HCT116 (cell line): ENCODE results near the gene GLOD5. TPM values are rescaled to one million over a fixed set of nuclear protein-coding genes. Genes with fewer than 3 reads are reported as not detected.

Source experiments
- ATAC-seq: fragments of 200-7000 bp; cut with Tn5 transposase; 2 replicates; pipeline ENCODE4 v1.9.1; 2020; ENCODE audit warnings: mild to moderate bottlenecking, moderate library complexity
- BruUV-seq: library from RNA; stranded (reverse); fragments of 400-500 nt; replicated peaks from 2 replicates; lab custom pipeline; 2021; lab: Mats Ljungman, UMichigan
- CTCF ChIA-PET: fragments of 300-600 bp; sonication (Branson Sonifier 250); formaldehyde crosslinking; loops from one replicate; lab custom pipeline; 2021; ENCODE audit warnings: antibody characterized with exemption; lab: Charles Lee
- POLR2A ChIA-PET: fragments of 300-600, 350-600 bp; sonication (Branson Sonifier 250); formaldehyde crosslinking; loops from one replicate; lab custom pipeline; 2021; ENCODE audit warnings: antibody characterized with exemption; lab: Charles Lee
- RAD21 ChIA-PET, 2 experiments: fragments of 300-600 bp; sonication (Branson Sonifier 250); formaldehyde crosslinking; loops; one replicate each; lab custom pipeline; 2023; ENCODE audit warnings: low total read pairs in 2 of 2; ENCODE audit not compliant: uncharacterized antibody in 2 of 2, unreplicated experiment in 2 of 2, low non-redundant PET in 1 of 2; lab: Charles Lee
- DNase-seq: peaks from one replicate; pipeline ENCODE4 v3.0.0-alpha.2; 2010; ENCODE audit warnings: low read depth, low spot score
- H2AFZ ChIP-seq: fragments of 200-600 bp; shearing (Covaris generic), sonication (generic); 2 replicates; pipeline ENCODE4 v1.6.1; 2017; ENCODE audit warnings: low read depth, mixed run types, mixed read lengths, antibody characterized with exemption, low read length; ENCODE audit not compliant: poor library complexity, severe bottlenecking
- H3K27ac ChIP-seq: 2 replicates; pipeline ENCODE4 v1.5.1; 2012; ENCODE audit warnings: low read depth, low read length
- H3K27me3 ChIP-seq: fragments of 200-600 bp; sonication (generic); 2 replicates; pipeline ENCODE4 v1.6.1; 2016; ENCODE audit warnings: mixed run types, low read length, mixed read lengths; ENCODE audit not compliant: insufficient read depth
- H3K36me3 ChIP-seq, 2 experiments: fragments of 200-500 bp in 1 of 2; fragments of 200-600 bp in 1 of 2; sonication (Bioruptor generic) in 1 of 2; sonication (generic) in 1 of 2; 2 replicates each; pipeline versions ENCODE4 v1.5.1 to v1.6.1; 2014 to 2016; ENCODE audit warnings: low read length in 2 of 2, inconsistent platforms in 1 of 2, mixed read lengths in 1 of 2, mixed run types in 1 of 2; ENCODE audit not compliant: insufficient read depth in 2 of 2, control insufficient read depth in 1 of 2
- H3K4me1 ChIP-seq, 2 experiments: fragments of 200-600 bp in 1 of 2; sonication (generic) in 1 of 2; 2 replicates each; pipeline versions ENCODE4 v1.5.1 to v1.6.1; 2012 to 2017; ENCODE audit warnings: low read length in 2 of 2, inconsistent platforms in 1 of 2, mild to moderate bottlenecking in 1 of 2, mixed read lengths in 1 of 2, mixed run types in 1 of 2, moderate library complexity in 1 of 2; ENCODE audit not compliant: insufficient read depth in 2 of 2, control insufficient read depth in 1 of 2
- H3K4me2 ChIP-seq: fragments of 200-600 bp; sonication (generic); 2 replicates; pipeline ENCODE4 v1.6.1; 2017; ENCODE audit warnings: mixed run types, low read length, mixed read lengths
- H3K4me3 ChIP-seq, 2 experiments: fragments of 200-600 bp in 1 of 2; sonication (generic) in 1 of 2; replicated peaks in 1 of 2; 2 replicates each; pipeline ENCODE4 v1.5.1; 2011 to 2016; ENCODE audit warnings: low read length in 2 of 2, control low read depth in 1 of 2, low read depth in 1 of 2, mild to moderate bottlenecking in 1 of 2, mixed read lengths in 1 of 2, mixed run types in 1 of 2
- H3K79me2 ChIP-seq: fragments of 200-600 bp; sonication (generic); 2 replicates; pipeline ENCODE4 v1.6.1; 2017; ENCODE audit warnings: mild to moderate bottlenecking, mixed run types, low read length, moderate library complexity, mixed read lengths; ENCODE audit not compliant: insufficient read depth
- H3K9ac ChIP-seq: fragments of 200-600 bp; sonication (generic); 2 replicates; pipeline ENCODE4 v1.6.1; 2016; ENCODE audit warnings: low read length, mixed read lengths
- H3K9me2 ChIP-seq: fragments of 200-600 bp; sonication (generic), shearing (Covaris generic); 2 replicates; pipeline ENCODE4 v1.6.1; 2017; ENCODE audit warnings: mixed run types, mild to moderate bottlenecking, moderate library complexity; ENCODE audit not compliant: insufficient read depth
- H3K9me3 ChIP-seq, 2 experiments: fragments of 200-500 bp in 1 of 2; fragments of 200-600 bp in 1 of 2; sonication (Bioruptor generic) in 1 of 2; sonication (generic) in 1 of 2; 2 replicates each; pipeline ENCODE4 v1.6.1; 2014 to 2017; ENCODE audit warnings: low read length in 2 of 2, mixed read lengths in 2 of 2, inconsistent platforms in 1 of 2, low read depth in 1 of 2, mild to moderate bottlenecking in 1 of 2, mixed run types in 1 of 2, moderate library complexity in 1 of 2; ENCODE audit not compliant: control insufficient read depth in 1 of 2, insufficient read depth in 1 of 2
- H4K20me1 ChIP-seq: fragments of 200-600 bp; sonication (generic), shearing (Covaris generic); 2 replicates; pipeline ENCODE4 v1.6.1; 2017; ENCODE audit warnings: mixed run types, mild to moderate bottlenecking, moderate library complexity; ENCODE audit not compliant: insufficient read depth
- CBX3 ChIP-seq: IDR thresholded peaks from 2 replicates; pipeline ENCODE4 v1.6.1; 2012; ENCODE audit warnings: low read depth
- EGR1 ChIP-seq: IDR thresholded peaks from 2 replicates; pipeline ENCODE4 v1.6.1; 2012; ENCODE audit warnings: low read depth
- ELF1 ChIP-seq: IDR thresholded peaks from 2 replicates; pipeline ENCODE4 v1.6.1; 2012; ENCODE audit warnings: low read depth, borderline replicate concordance
- FOSL1 ChIP-seq: IDR thresholded peaks from 2 replicates; pipeline ENCODE4 v1.6.1; 2012; ENCODE audit warnings: low read depth
- JUND ChIP-seq: IDR thresholded peaks from 2 replicates; pipeline ENCODE4 v1.6.1; 2012
- POLR2AphosphoS5 ChIP-seq: IDR thresholded peaks from 2 replicates; pipeline ENCODE4 v1.6.1; 2011; ENCODE audit warnings: mild to moderate bottlenecking, low read depth, low read length, moderate library complexity
- RAD21 ChIP-seq: IDR thresholded peaks from 2 replicates; pipeline ENCODE4 v1.6.1; 2012; ENCODE audit warnings: low read depth, mild to moderate bottlenecking
- SP1 ChIP-seq: IDR thresholded peaks from 2 replicates; pipeline ENCODE4 v1.6.1; 2012; ENCODE audit warnings: low read depth
- SRF ChIP-seq: IDR thresholded peaks from 2 replicates; pipeline ENCODE4 v1.6.1; 2012; ENCODE audit warnings: low read depth
- TCF7L2 ChIP-seq: IDR thresholded peaks from 2 replicates; pipeline ENCODE4 v1.7.0; 2011; ENCODE audit warnings: borderline replicate concordance, inconsistent platforms; ENCODE audit not compliant: insufficient read depth, insufficient read length; ENCODE audit errors: extremely low read depth
- YY1 ChIP-seq: IDR thresholded peaks from 2 replicates; pipeline ENCODE4 v1.6.1; 2011; ENCODE audit warnings: low read length, low read depth, moderate library complexity, mild to moderate bottlenecking; ENCODE audit not compliant: insufficient replicate concordance; ENCODE audit errors: extremely low read depth
- ZNF274 ChIP-seq: fragments of 200-500 bp; sonication (Bioruptor generic); IDR thresholded peaks from 2 replicates; pipeline ENCODE4 v1.6.1; 2014; ENCODE audit warnings: mild to moderate bottlenecking, low read depth, low read length, inconsistent platforms
- intact Hi-C: fragments of 100-400 bp; cut with micrococcal nuclease; formaldehyde crosslinking; loops from 2 replicates; pipeline ENCODE4 v1.10.0; 2022
- total RNA-seq: library from RNA; stranded (reverse); gene quantifications from one replicate; pipeline ENCODE4 v1.2.1, GENCODE V29; 2021; ENCODE audit not compliant: unreplicated experiment

GLOD5 gene
- total RNA-seq, 1 experiment from 2014 or later: not detected

GRCh38 chrX:48806081-48806480 is 44.5 kb downstream of the GLOD5 start:
- Histone ChIP-seq H3K9ac (no peak overlapping the region), H3K27ac (no peak overlapping the region), H3K9me3 (no peaks in the 10 kb centered on the region), H3K4me2 (no peak overlapping the region), H3K4me3 (no peak overlapping the region), H2AFZ (no peak overlapping the region)
- RAD21 ChIA-PET: no interaction called here
- DNase-seq: no peak
- intact Hi-C loops: loop anchor here (10.0 kb wide), 1 partner anchor 89 kb away; the partner anchor contains the start of genes PQBP1 and TIMM17B
- BruUV-seq: no TSS peak
- CTCF ChIA-PET: no interaction called here
- TF ChIP-seq RAD21 (no peak), TCF7L2 (no peak), EGR1 (no peak), JUND (no peak)
- TF ChIP-seq, all 23 proteins: peak for 0
- H4K20me1 ChIP-seq: no peaks in the 10 kb centered on the region
- ATAC-seq: no peak
- no peaks in the 10 kb centered on the region for H3K27me3 ChIP-seq
- H3K36me3 ChIP-seq: no peaks in the 10 kb centered on the region; a peak in 2 of 4 replicates
- POLR2A ChIA-PET: no interaction called here
- H3K9me2 ChIP-seq: no peaks in the 10 kb centered on the region
- peaks cover 6% of the 10 kb centered on the region in 2 experiments; a peak in 2 of 4 replicates for H3K4me1 ChIP-seq
- peaks cover 2% of the 10 kb centered on the region; the same call in 1 of the 2 replicates for H3K79me2 ChIP-seq

GRCh38 chrX:48813644-48814043 is 52.1 kb downstream of the GLOD5 start:
- Histone ChIP-seq H3K27me3 (no peaks in the 10 kb centered on the region), H3K27ac (no peak overlapping the region), H4K20me1 (no peaks in the 10 kb centered on the region), H3K4me2 (no peak overlapping the region), H3K9ac (no peak overlapping the region), H3K9me2 (no peaks in the 10 kb centered on the region), H3K79me2 (no peaks in the 10 kb centered on the region), H3K4me3 (no peak overlapping the region), H2AFZ (no peak overlapping the region), H3K36me3 (no peaks in the 10 kb centered on the region), H3K4me1 (no peaks in the 10 kb centered on the region), H3K9me3 (no peaks in the 10 kb centered on the region)
- POLR2A ChIA-PET: no interaction called here
- ATAC-seq (no peak), DNase-seq (no peak)
- RAD21 ChIA-PET: no interaction called here
- intact Hi-C loops: no loop called here
- CTCF ChIA-PET: no interaction called here
- no TSS peak for BruUV-seq
- TF ChIP-seq TCF7L2 (no peak), FOSL1 (no peak), EGR1 (no peak), ELF1 (no peak), CBX3 (no peak), YY1 (no peak), SP1 (no peak), POLR2AphosphoS5 (no peak), SRF (no peak), ZNF274 (no peak)
- TF ChIP-seq, all 23 proteins: peak for 0
